H1 (cell line): ENCODE measurements around the gene RNF13. TPM values are rescaled to one million over a fixed set of nuclear protein-coding genes. Genes with fewer than 3 reads are reported as not detected.
A peak's percentile ranks its signal among the peaks of the same experiment; 100 is the strongest.

Experiments used
- CBX8 ChIP-seq: fragments of 300-800, 300-1000 bp; sonication (generic); IDR thresholded peaks from 2 replicates; pipeline ENCODE4 v1.7.1; 2016; ENCODE audit warnings: low read depth, low read length, borderline replicate concordance
- CEBPB ChIP-seq: IDR thresholded peaks from 2 replicates; pipeline ENCODE4 v1.6.1; 2012; ENCODE audit warnings: low read depth, low read length
- CHD1 ChIP-seq: IDR thresholded peaks from 2 replicates; pipeline ENCODE4 v1.6.1; 2012; ENCODE audit warnings: low read depth, low read length, improper control_type of control experiment
- CTBP2 ChIP-seq: IDR thresholded peaks from 2 replicates; pipeline ENCODE4 v1.7.0; 2011; ENCODE audit warnings: borderline replicate concordance, mild to moderate bottlenecking, moderate library complexity, mixed read lengths, low read length; ENCODE audit not compliant: insufficient read depth, insufficient read length
- EGR1 ChIP-seq: IDR thresholded peaks from 2 replicates; pipeline ENCODE4 v1.6.1; 2011; ENCODE audit warnings: low read depth, low read length, borderline replicate concordance
- FOSL1 ChIP-seq: IDR thresholded peaks from 2 replicates; pipeline ENCODE4 v1.6.1; 2011; ENCODE audit warnings: mild to moderate bottlenecking, low read depth, low read length, moderate library complexity; ENCODE audit not compliant: insufficient read depth
- GABPA ChIP-seq: IDR thresholded peaks from 2 replicates; pipeline ENCODE4 v1.6.1; 2011; ENCODE audit warnings: mild to moderate bottlenecking, low read length, moderate library complexity, borderline replicate concordance; ENCODE audit not compliant: insufficient read depth
- GTF2F1 ChIP-seq: IDR thresholded peaks from 2 replicates; pipeline ENCODE4 v1.6.1; 2012; ENCODE audit warnings: low read depth, low read length, improper control_type of control experiment, borderline replicate concordance
- KDM5A ChIP-seq: fragments of 200-600 bp; IDR thresholded peaks from 2 replicates; pipeline ENCODE4 v1.7.1; 2012; ENCODE audit warnings: mild to moderate bottlenecking, low read length, inconsistent platforms, mixed read lengths
- MAFK ChIP-seq: IDR thresholded peaks from 2 replicates; pipeline ENCODE4 v1.6.1; 2012; ENCODE audit warnings: low read depth, mild to moderate bottlenecking, improper control_type of control experiment, low read length
- PHF8 ChIP-seq: fragments of 200-600 bp; sonication (generic); conservative IDR thresholded peaks from 2 replicates; pipeline ENCODE4 v1.7.1; 2012; ENCODE audit warnings: low read depth, mild to moderate bottlenecking, inconsistent platforms, low read length, moderate library complexity
- POLR2A ChIP-seq, 2 experiments: IDR thresholded peaks; 1 replicate in 1 of 2; 2 replicates in 1 of 2; pipeline ENCODE4 v1.6.1; 2011; ENCODE audit warnings: low read depth in 2 of 2, low read length in 2 of 2, mild to moderate bottlenecking in 2 of 2; ENCODE audit errors: control extremely low read depth in 1 of 2
- RAD21 ChIP-seq, 2 experiments: IDR thresholded peaks in 1 of 2; conservative IDR thresholded peaks in 1 of 2; 2 replicates each; pipeline ENCODE4 v1.6.1; 2011; ENCODE audit warnings: low read depth in 2 of 2, low read length in 2 of 2, improper control_type of control experiment in 1 of 2, inconsistent platforms in 1 of 2, mild to moderate bottlenecking in 1 of 2, moderate library complexity in 1 of 2
- RBBP5 ChIP-seq: IDR thresholded peaks from 2 replicates; pipeline ENCODE4 v1.7.1; 2012; ENCODE audit warnings: low read depth, mild to moderate bottlenecking, inconsistent platforms, low read length, moderate library complexity, borderline replicate concordance
- RFX5 ChIP-seq: IDR thresholded peaks from 2 replicates; pipeline ENCODE4 v1.6.1; 2011; ENCODE audit warnings: low read depth, low read length, improper control_type of control experiment, borderline replicate concordance
- RNF2 ChIP-seq: fragments of 200-900, 300-1000 bp; sonication (generic); IDR thresholded peaks from 2 replicates; pipeline ENCODE4 v1.7.1; 2016; ENCODE audit warnings: borderline replicate concordance, low read depth, mild to moderate bottlenecking, antibody characterized with exemption, low read length; ENCODE audit not compliant: poor library complexity, severe bottlenecking; ENCODE audit errors: missing control alignments
- SIN3A ChIP-seq, 2 experiments: IDR thresholded peaks in 1 of 2; conservative IDR thresholded peaks in 1 of 2; 2 replicates each; pipeline ENCODE4 v1.6.1; 2011 to 2012; ENCODE audit warnings: low read length in 2 of 2, improper control_type of control experiment in 1 of 2, low read depth in 1 of 2, mild to moderate bottlenecking in 1 of 2
- SIRT6 ChIP-seq: IDR thresholded peaks from one replicate; pipeline ENCODE4 v1.7.1; 2012; ENCODE audit warnings: low read length, inconsistent platforms
- SP4 ChIP-seq: IDR thresholded peaks from 2 replicates; pipeline ENCODE4 v1.6.1; 2012; ENCODE audit warnings: low read length, inconsistent platforms
- TAF7 ChIP-seq: optimal IDR thresholded peaks from 2 replicates; pipeline ENCODE3; 2011; ENCODE audit warnings: low read depth, mild to moderate bottlenecking, inconsistent platforms, low read length, moderate library complexity, borderline replicate concordance
- TEAD4 ChIP-seq: IDR thresholded peaks from 2 replicates; pipeline ENCODE4 v1.6.1; 2012; ENCODE audit warnings: low read depth, low read length, inconsistent platforms, mixed read lengths
- YY1 ChIP-seq: IDR thresholded peaks from 2 replicates; pipeline ENCODE4 v1.6.1; 2011; ENCODE audit warnings: low read depth, mild to moderate bottlenecking, low read length
- polyA plus RNA-seq, 7 experiments: library from polyadenylated mRNA; depleted of rRNA in 3 of 7; stranded (reverse) in 5 of 7; unstranded in 2 of 7; fragments of >200 nt in 5 of 7; fragments of 200-250 nt in 2 of 7; gene quantifications; 1 replicate in 5 of 7; 2 replicates in 1 of 7; 4 replicates in 1 of 7; pipeline versions ENCODE4 v1.2.1 to v1.2.3, GENCODE V29; 2011 to 2013; ENCODE audit warnings: missing spikeins in 2 of 7, mixed read lengths in 2 of 7
- total RNA-seq: library from RNA; stranded (reverse); fragmentation: NEBNext Ultra II Directional; extraction: Animal tissue kit (Norgen Biotek cat#: 25700); gene quantifications from 2 replicates; pipeline ENCODE4 v1.2.1, GENCODE V29; 2021
- TF ChIP-seq, protein P1 (sequence below): IDR thresholded peaks from 2 replicates; pipeline ENCODE4 v1.6.1; 2012; ENCODE audit warnings: low read length, inconsistent platforms
- TF ChIP-seq, protein P2 (sequence below): IDR thresholded peaks from 2 replicates; pipeline ENCODE4 v1.6.1; 2012; ENCODE audit warnings: inconsistent platforms

Gene RNF13
- total and polyA plus RNA-seq, 2 of the 8 experiments (the other 6 are each of a cell fraction or from before 2014, with no cell fraction given), result 19.4 to 35.4 TPM

DNA sequence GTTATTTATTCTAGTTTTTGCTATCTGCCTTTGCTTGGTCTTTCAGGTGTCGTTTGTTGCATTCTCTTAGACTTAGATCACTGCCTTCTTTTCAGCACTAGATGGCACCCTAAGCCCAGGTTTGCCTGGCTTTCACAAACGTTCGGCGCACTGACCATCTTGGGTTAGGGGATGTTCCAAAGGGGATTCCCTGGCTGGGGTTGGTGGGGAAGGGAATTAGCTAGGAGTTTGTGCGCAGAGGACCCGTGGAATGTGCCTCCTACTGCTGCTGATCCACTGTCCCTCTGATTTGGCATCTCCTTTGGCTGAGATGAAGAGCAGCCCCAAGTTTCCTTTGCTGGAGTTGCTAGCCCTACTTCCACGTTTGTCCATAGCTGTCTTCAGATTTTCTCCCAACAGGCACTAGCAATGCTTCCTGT lies 123.8 kb downstream of the RNF13 start (continued):
- TF ChIP-seq, protein P1, sequence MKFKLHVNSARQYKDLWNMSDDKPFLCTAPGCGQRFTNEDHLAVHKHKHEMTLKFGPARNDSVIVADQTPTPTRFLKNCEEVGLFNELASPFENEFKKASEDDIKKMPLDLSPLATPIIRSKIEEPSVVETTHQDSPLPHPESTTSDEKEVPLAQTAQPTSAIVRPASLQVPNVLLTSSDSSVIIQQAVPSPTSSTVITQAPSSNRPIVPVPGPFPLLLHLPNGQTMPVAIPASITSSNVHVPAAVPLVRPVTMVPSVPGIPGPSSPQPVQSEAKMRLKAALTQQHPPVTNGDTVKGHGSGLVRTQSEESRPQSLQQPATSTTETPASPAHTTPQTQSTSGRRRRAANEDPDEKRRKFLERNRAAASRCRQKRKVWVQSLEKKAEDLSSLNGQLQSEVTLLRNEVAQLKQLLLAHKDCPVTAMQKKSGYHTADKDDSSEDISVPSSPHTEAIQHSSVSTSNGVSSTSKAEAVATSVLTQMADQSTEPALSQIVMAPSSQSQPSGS, result peak; percentile 56; the same call in 1 of the 2 replicates
- TF ChIP-seq RAD21 (IDR thresholded peaks at IDR 0.05 in 1 of 2, conservative IDR thresholded peaks at IDR 0.05 in 1 of 2; ENCODE audit: low read depth in 2 of 2, low read length in 2 of 2), result peak; percentile 98
- TF ChIP-seq RBBP5, result no peak
- TF ChIP-seq POLR2A (IDR thresholded peaks at IDR 0.05; ENCODE audit: control extremely low read depth in 1 of 2, low read depth in 2 of 2, low read length in 2 of 2), result no peak
- TF ChIP-seq MAFK, result no peak
- TF ChIP-seq SIN3A (conservative IDR thresholded peaks at IDR 0.05 in 1 of 2, IDR thresholded peaks at IDR 0.05 in 1 of 2; ENCODE audit: low read depth in 1 of 2, low read length in 2 of 2), result no peak
- TF ChIP-seq SP4, result no peak
- TF ChIP-seq CBX8, result no peak
- no peak for TF ChIP-seq CTBP2
- TF ChIP-seq PHF8, result no peak
- TF ChIP-seq GABPA, result no peak
- TF ChIP-seq, protein P2, sequence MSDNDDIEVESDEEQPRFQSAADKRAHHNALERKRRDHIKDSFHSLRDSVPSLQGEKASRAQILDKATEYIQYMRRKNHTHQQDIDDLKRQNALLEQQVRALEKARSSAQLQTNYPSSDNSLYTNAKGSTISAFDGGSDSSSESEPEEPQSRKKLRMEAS, result no peak
- TF ChIP-seq CEBPB, result 0 out of 2 replicates have a peak, but pooled peaks have one; percentile 11
- TF ChIP-seq RNF2, result no peak
- TF ChIP-seq GTF2F1, result no peak
- peak; percentile 95 for TF ChIP-seq TEAD4
- TF ChIP-seq TAF7, result no peak
- no peak for TF ChIP-seq SIRT6
- no peak for TF ChIP-seq EGR1
- no peak for TF ChIP-seq KDM5A
- no peak for TF ChIP-seq CHD1
- TF ChIP-seq FOSL1, result no peak
- peak; percentile 67 for TF ChIP-seq YY1
- TF ChIP-seq RFX5, result no peak
